Fibroblast of lung (primary cell): ENCODE measurements around the gene ZNF79. TPM values are rescaled to one million over a fixed set of nuclear protein-coding genes. Genes with fewer than 3 reads are reported as not detected.

ENCODE experiments used
- DNase-seq, 2 donors: peaks; one replicate each; pipeline versions ENCODE4 v3.0.0 to v3.0.0-alpha.2; 2010; ENCODE audit warnings: low read depth in 2 of 2
- H2AFZ ChIP-seq: 2 replicates; pipeline ENCODE4 v1.5.1; 2012; ENCODE audit warnings: low read length, control low read depth, inconsistent platforms
- H3K27ac ChIP-seq: 2 replicates; pipeline ENCODE4 v1.5.1; 2011; ENCODE audit warnings: low read length, control low read depth; ENCODE audit not compliant: insufficient read depth
- H3K27me3 ChIP-seq: 2 replicates; pipeline ENCODE4 v1.5.1; 2011; ENCODE audit warnings: mild to moderate bottlenecking, low read length; ENCODE audit not compliant: control insufficient read depth, insufficient read depth
- H3K36me3 ChIP-seq: 2 replicates; pipeline ENCODE4 v1.5.1; 2011; ENCODE audit warnings: low read length; ENCODE audit not compliant: control insufficient read depth, insufficient read depth
- H3K4me1 ChIP-seq: 2 replicates; pipeline ENCODE4 v1.5.1; 2011; ENCODE audit warnings: low read length; ENCODE audit not compliant: control insufficient read depth, insufficient read depth; ENCODE audit errors: extremely low read depth
- H3K4me2 ChIP-seq: 2 replicates; pipeline ENCODE4 v1.5.1; 2011; ENCODE audit warnings: low read length, control low read depth; ENCODE audit not compliant: insufficient read depth; ENCODE audit errors: extremely low read depth
- H3K4me3 ChIP-seq, 4 experiments: fragments of 200-600 bp in 1 of 4; sonication (generic) in 1 of 4; replicated peaks in 1 of 4; 2 replicates each; pipeline ENCODE4 v1.5.1; 2011 to 2016; ENCODE audit warnings: low read length in 4 of 4, low read depth in 3 of 4, mild to moderate bottlenecking in 3 of 4, control low read depth in 2 of 4, inconsistent platforms in 1 of 4, mixed read lengths in 1 of 4; ENCODE audit not compliant: insufficient read depth in 1 of 4; ENCODE audit errors: control extremely low read depth in 1 of 4
- H3K79me2 ChIP-seq: 2 replicates; pipeline ENCODE4 v1.5.1; 2012; ENCODE audit warnings: mild to moderate bottlenecking, low read length, inconsistent platforms; ENCODE audit not compliant: control insufficient read depth, insufficient read depth
- H3K9ac ChIP-seq: 2 replicates; pipeline ENCODE4 v1.5.1; 2011; ENCODE audit warnings: mild to moderate bottlenecking, low read length, control low read depth; ENCODE audit not compliant: insufficient read depth
- H3K9me3 ChIP-seq: 2 replicates; pipeline ENCODE4 v1.5.1; 2012; ENCODE audit warnings: low read depth, low read length; ENCODE audit not compliant: control insufficient read depth, insufficient read depth
- H4K20me1 ChIP-seq: 2 replicates; pipeline ENCODE4 v1.5.1; 2011; ENCODE audit warnings: low read length; ENCODE audit not compliant: control insufficient read depth, insufficient read depth; ENCODE audit errors: extremely low read depth
- EZH2 ChIP-seq: IDR thresholded peaks from 2 replicates; pipeline ENCODE4 v1.5.1; 2012; ENCODE audit warnings: low read length, control low read depth, mild to moderate bottlenecking; ENCODE audit errors: missing control alignments
- polyA plus RNA-seq, 2 donors: library from polyadenylated mRNA; depleted of rRNA in 1 of 2; stranded (reverse) in 1 of 2; unstranded in 1 of 2; fragments of >200 nt; gene quantifications; 2 replicates each; pipeline ENCODE4 v1.2.1, GENCODE V29; 2011 to 2012; ENCODE audit warnings: missing spikeins in 1 of 2
- total RNA-seq: library from RNA; depleted of rRNA; stranded (reverse); fragments of >200 nt; gene quantifications from 2 replicates; pipeline ENCODE4 v1.2.1, GENCODE V29; 2014
- TF ChIP-seq, protein P1 (sequence below), 2 donors: IDR thresholded peaks in 1 of 2; conservative IDR thresholded peaks in 1 of 2; 1 replicate in 1 of 2; 2 replicates in 1 of 2; pipeline ENCODE4 v1.5.1; 2011 to 2012; ENCODE audit warnings: low read length in 2 of 2, control low read depth in 1 of 2, inconsistent platforms in 1 of 2, low read depth in 1 of 2, mild to moderate bottlenecking in 1 of 2

Gene ZNF79
- total and polyA plus RNA-seq, 2 donors (not counting 1 experiment from before 2014, with no cell fraction given): 4.9 to 15.0 TPM

DNA sequence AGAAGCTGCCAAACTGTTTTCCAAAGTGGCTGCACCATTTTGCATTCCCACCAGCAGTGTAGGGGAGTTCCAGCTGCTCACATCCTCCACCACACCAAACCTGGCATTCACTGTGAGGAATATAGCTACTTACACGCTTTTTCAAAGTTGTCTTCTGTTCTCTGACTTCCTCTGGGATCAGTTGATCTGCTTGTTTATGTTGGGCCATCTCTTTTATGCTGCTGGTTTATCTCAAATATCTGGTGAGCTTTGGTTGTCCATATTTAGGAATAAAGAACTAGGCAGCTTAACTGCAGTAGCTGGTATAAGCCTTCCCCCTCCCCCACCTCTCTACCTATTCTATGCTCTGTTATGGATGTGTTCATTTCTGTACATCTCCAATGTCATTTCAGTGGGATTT lies 8.5 kb upstream of the ZNF79 start:
- Histone ChIP-seq H3K79me2 (no peaks in the 10 kb centered on the region), H2AFZ (no peak overlapping the region), H3K27me3 (no peaks in the 10 kb centered on the region), H3K27ac (no peak overlapping the region), H3K4me2 (no peak overlapping the region), H3K4me1 (no peaks in the 10 kb centered on the region), H3K9ac (no peak overlapping the region), H4K20me1 (no peaks in the 10 kb centered on the region), H3K36me3 (no peaks in the 10 kb centered on the region), H3K9me3 (no peaks in the 10 kb centered on the region), H3K4me3 (no peak overlapping the region)
- no peak for TF ChIP-seq EZH2
- TF ChIP-seq, protein P1, sequence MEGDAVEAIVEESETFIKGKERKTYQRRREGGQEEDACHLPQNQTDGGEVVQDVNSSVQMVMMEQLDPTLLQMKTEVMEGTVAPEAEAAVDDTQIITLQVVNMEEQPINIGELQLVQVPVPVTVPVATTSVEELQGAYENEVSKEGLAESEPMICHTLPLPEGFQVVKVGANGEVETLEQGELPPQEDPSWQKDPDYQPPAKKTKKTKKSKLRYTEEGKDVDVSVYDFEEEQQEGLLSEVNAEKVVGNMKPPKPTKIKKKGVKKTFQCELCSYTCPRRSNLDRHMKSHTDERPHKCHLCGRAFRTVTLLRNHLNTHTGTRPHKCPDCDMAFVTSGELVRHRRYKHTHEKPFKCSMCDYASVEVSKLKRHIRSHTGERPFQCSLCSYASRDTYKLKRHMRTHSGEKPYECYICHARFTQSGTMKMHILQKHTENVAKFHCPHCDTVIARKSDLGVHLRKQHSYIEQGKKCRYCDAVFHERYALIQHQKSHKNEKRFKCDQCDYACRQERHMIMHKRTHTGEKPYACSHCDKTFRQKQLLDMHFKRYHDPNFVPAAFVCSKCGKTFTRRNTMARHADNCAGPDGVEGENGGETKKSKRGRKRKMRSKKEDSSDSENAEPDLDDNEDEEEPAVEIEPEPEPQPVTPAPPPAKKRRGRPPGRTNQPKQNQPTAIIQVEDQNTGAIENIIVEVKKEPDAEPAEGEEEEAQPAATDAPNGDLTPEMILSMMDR (conservative IDR thresholded peaks at IDR 0.05 in 1 of 2, IDR thresholded peaks at IDR 0.05 in 1 of 2; ENCODE audit: low read depth in 1 of 2, low read length in 2 of 2): no peak
- DNase-seq: no peak

DNA sequence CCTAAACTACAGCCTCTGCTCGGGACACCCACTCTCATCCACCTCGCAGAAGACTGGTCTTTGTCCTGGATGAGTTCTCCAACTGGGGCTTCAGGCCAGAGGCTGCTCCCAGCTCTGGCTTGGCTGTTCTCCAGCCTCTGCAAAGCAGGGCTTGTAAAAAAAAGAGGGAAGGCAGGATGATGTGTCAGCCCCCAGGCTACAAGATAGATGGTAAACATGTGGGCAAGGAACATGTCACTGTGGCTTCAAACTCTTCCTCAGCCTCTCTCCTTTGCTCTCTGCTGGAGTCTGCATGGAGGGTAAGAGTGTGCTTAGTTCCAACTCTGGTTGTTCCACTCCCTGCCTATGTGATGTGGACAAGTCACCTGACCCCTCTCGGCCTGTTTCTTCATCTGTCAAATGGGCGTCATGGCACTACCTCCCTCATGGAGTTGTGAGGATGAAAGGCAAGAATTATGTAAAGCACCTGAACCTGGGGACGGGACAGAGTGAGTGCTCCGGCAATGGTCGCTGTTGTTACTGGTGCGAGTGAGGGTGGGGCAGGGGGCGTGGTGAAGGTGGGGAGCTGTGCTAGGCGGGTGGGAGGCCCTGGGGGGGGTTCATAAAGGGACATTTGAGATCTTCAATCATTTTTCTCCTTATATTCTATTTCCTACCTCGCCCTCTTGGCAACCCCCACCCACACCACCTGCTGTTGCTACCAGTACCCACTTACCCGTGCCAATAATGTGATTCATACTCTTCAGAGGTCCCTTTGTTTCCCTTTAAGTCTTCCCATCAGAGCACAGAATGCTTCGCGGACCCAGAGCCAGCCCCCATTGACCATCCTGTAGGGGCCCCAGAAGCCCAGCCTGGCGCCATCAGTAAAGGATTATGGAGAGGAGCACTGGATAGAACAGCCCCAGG lies 6.8 kb upstream of the ZNF79 start:
- Histone ChIP-seq H3K27ac (no peak overlapping the region), H3K4me1 (no peaks in the 10 kb centered on the region), H3K4me3 (no peak overlapping the region), H3K36me3 (no peaks in the 10 kb centered on the region), H3K27me3 (no peaks in the 10 kb centered on the region), H3K9ac (no peak overlapping the region), H3K79me2 (no peaks in the 10 kb centered on the region), H4K20me1 (no peaks in the 10 kb centered on the region), H2AFZ (no peak overlapping the region), H3K4me2 (no peak overlapping the region), H3K9me3 (no peaks in the 10 kb centered on the region)
- TF ChIP-seq, protein P1 (conservative IDR thresholded peaks at IDR 0.05 in 1 of 2, IDR thresholded peaks at IDR 0.05 in 1 of 2; ENCODE audit: low read depth in 1 of 2, low read length in 2 of 2): no peak
- TF ChIP-seq EZH2: no peak
- peak; percentile 33 to 49 for DNase-seq

DNA sequence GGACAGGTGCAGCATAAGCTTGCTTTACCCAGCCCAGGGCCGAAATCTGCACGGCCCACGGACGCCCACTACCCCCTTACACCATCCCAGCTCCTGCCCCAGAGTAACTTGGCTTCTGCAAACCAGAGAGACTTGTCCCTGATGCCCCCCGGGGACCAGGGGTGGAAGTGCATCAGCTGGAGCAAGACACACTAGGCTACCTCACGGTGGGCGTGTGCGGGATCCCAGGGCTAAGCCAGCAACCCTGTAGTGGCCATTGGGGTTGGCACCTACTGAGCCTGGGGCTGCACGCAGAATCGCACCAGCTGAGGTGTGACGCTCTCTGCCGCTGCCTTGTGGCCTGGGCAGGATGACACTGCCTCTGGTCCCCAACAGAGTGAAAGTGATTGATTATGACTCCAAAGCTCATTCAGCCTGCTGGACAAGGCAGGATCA lies 6.1 kb upstream of the ZNF79 start:
- TF ChIP-seq EZH2: no peak
- TF ChIP-seq, protein P1 (conservative IDR thresholded peaks at IDR 0.05 in 1 of 2, IDR thresholded peaks at IDR 0.05 in 1 of 2; ENCODE audit: low read depth in 1 of 2, low read length in 2 of 2): peak in 1 of 2 donors; percentile 17
- H3K4me1 ChIP-seq: no peaks in the 10 kb centered on the region
- H3K79me2 ChIP-seq: no peaks in the 10 kb centered on the region
- H3K9me3 ChIP-seq: no peaks in the 10 kb centered on the region
- H3K27me3 ChIP-seq: no peaks in the 10 kb centered on the region
- H3K4me3 ChIP-seq: no peak overlapping the region
- H3K9ac ChIP-seq: no peak overlapping the region
- no peak overlapping the region for H2AFZ ChIP-seq
- no peak for DNase-seq
- H3K36me3 ChIP-seq: no peaks in the 10 kb centered on the region
- H3K4me2 ChIP-seq: no peak overlapping the region
- H4K20me1 ChIP-seq: no peaks in the 10 kb centered on the region
- H3K27ac ChIP-seq: no peak overlapping the region
